AG08395 (cell line): ENCODE data around the gene TFF2.

Source experiments
- DNase-seq: peaks from one replicate; pipeline ENCODE4 v3.0.0; 2012; ENCODE audit warnings: mixed read lengths, low spot score

The TFF2 gene

DNA sequence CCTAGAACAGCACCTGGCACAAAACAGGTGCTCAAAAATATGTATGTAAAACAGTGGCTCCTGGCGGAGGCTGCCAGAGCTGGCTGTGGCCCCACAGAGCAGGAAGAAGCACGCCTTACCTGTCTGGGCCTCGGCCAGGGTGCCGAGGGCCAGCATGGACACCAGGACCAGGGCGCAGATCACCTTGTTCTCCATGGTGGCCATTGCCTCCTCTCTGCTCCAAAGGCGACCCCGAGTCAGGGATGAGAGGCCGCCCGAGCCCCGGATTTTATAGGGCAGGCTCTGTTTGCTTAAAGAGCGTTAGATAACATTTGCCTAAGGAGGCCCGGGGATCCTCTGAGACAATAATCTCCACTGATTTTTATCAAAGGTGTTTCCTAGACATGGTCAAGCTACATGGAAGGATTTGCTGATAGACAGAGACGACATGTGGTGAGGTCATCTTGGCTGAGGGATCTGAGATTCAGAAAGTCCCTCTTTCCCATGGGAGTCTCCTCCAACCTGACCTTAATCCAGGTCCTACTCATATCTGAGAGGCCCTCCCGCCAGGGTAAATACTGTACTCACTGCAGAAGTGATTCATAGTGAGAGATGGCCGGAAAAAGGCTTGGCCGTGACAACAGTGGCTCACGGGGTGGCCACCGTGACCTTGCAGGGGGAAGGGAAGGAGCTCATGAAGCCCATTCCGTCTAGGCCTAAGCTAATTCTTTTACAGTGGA is 15.7 kb upstream of the TFF2 start, which contains the start of gene TFF1:
Gene TFF1 (minus strand): TSS at position 244 of the 719 bp plus-strand sequence. CDS start 40 bp downstream, at position 204.
- no peak for DNase-seq

DNA sequence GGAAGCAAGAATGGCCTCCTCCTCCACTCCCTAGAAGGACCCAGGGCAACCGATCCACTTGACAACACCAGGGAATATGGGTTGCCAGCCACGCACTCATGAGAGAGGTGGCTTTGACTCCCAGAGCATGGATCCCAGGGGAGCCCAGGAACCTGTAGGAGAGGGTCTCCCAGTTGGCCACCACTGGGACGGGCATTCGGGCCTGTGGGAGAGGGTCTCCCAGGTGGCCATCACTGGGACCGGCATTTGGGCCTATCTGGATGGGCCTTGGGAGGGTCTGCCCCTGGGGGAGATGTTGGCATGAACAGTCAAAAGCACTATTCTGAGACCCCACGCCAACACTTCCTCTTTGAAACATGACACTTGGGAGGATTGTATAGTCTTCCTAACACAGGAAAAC is 15.0 kb upstream of the TFF2 start:
- no peak for DNase-seq

GRCh38 chr21:42364304-42364865 is 13.6 kb upstream of the TFF2 start:
- DNase-seq: no peak

DNA sequence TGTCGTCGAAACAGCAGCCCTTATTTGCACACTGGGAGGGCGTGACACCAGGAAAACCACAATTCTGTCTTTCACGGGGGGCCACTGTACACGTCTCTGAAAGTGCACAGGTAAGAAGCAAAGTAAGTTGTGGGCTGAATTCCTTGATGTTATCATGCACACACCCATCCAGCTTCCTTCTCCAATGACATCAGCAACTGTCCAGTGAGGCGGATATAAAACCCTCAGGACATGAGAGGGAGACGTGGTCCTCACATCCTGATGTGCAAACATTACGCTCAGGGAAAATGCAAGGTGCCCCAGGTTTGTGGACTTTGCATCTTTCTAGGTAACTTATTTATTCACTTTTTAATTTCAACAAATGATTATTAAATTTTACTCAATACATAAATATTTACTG is 12.5 kb upstream of the TFF2 start:
- no peak for DNase-seq

GRCh38 chr21:42362700-42363099 is 11.9 kb upstream of the TFF2 start:
- no peak for DNase-seq

GRCh38 chr21:42362198-42362597 is 11.4 kb upstream of the TFF2 start:
- DNase-seq: no peak

DNA sequence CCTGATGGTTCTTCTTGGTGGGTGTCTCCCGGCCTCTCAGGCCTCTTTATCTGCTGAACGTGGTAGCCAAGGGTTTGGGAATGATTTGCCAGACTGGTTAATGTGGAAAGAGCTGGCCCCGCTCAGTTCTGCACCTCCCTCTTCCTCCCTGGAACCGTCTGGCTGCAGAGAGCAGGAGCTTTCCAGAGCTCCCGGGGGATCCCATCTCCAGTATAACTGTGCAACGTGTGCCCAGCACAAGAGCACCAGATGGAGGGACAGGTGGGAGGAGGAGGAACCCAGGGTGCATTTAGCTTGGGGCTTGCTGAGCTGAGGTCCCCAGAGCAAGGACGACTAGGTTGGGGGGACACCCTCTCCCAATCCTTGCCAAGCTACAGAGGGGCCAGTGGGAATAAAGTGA is 10.5 kb upstream of the TFF2 start:
- DNase-seq: no peak

DNA sequence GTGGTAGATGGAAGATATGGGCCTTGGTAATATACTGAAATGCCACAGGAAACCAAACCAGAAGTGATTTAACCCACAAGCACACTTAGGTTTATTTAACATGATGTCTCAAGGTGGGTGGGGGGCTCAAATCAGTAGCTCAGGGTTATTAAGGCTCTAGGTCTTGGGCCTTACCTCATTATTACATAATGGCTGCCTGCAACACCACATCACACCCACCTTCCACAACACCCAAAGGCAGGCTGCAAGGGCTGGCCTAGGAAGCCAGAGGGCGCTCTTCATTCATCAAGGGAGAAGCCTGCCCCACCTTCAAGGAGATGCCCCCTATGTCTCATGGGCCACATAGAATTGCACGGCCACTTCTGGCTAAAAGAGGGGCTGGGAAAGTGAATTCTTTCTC is 9.5 kb upstream of the TFF2 start:
- no peak for DNase-seq

- DNase-seq: no peak
Observed at GRCh38 chr21:42358937-42359336, 8.1 kb upstream of the TFF2 start.

- DNase-seq: no peak
Observed at GRCh38 chr21:42358261-42358660, 7.5 kb upstream of the TFF2 start.

DNA sequence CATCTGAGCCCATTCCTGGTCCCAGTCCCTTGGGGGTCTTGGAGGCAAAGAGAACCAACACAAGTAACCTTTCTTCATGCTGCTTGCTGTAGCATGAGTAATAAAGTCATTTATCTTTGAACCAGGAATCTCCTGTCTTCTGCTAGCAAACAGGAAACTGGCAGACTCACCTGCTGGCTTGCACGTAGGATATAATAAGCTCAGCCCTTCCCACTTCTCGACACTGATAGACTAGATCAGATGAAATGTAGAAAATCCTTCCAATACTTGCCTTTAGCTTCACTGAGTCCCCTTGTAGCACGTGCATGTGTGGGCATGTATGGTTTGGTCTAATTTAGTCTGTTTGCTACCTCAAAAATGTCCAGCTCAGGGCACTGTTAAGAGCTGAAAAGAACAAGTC is 6.5 kb upstream of the TFF2 start:
- DNase-seq: no peak

DNA sequence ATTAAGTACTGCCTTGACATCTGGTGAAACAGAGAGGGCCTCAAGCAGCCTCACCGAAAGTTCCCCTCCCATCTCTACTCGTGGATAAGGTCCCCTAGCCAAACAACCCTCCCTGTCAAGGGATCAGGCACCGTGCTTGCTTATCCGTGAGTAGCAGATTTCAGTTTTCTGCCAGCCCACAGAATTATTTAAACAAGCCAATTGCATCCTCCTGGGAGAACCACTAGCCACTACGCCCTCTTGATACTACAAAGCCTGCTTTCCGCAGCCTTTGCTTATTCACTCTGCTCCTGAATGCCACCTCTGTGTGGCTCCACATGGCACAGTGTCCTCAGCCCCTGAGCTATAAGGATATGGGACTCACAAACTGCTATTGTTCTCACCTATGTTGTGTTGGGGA is 5.9 kb upstream of the TFF2 start:
- no peak for DNase-seq

DNA sequence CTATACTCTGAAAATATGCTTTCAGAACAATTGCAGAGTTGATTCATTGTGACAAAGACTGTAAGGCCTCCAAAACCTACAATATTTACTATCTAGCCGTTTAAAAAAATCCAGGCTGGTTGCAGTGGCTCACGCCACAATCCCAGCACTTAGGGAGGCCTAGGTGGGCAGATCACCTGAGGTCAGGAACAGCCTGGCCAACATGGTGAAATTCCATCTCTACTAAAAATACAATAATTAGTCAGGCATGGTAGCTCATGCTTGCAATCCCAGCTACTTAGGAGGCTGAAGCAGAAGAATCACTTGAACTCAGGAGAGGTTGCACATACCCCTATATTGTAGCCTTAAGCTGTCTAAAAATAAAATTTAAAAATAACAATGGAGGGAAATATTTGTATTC is 5.3 kb upstream of the TFF2 start:
- no peak for DNase-seq

DNA sequence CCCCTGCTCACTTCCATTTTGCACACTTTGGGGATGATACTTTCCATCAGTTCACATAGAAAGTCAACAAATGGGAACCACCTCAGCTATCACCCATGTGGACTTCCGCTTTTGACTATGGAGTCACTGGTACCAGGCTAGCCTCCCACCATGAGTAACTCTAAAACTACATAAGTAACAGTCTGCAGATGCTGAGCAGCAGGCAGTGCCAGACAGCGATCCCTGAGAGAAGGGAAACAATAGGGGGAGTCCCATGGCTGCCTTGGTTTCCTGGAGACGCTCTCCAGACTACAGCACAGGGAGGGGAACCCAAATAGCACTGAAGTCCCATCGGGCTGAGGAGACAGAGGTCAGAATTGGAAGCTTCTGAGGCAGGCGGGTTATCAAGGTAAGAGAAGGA is 2.8 kb upstream of the TFF2 start:
- DNase-seq: no peak

GRCh38 chr21:42352441-42353095 is 1.8 kb upstream of the TFF2 start:
- DNase-seq: no peak

DNA sequence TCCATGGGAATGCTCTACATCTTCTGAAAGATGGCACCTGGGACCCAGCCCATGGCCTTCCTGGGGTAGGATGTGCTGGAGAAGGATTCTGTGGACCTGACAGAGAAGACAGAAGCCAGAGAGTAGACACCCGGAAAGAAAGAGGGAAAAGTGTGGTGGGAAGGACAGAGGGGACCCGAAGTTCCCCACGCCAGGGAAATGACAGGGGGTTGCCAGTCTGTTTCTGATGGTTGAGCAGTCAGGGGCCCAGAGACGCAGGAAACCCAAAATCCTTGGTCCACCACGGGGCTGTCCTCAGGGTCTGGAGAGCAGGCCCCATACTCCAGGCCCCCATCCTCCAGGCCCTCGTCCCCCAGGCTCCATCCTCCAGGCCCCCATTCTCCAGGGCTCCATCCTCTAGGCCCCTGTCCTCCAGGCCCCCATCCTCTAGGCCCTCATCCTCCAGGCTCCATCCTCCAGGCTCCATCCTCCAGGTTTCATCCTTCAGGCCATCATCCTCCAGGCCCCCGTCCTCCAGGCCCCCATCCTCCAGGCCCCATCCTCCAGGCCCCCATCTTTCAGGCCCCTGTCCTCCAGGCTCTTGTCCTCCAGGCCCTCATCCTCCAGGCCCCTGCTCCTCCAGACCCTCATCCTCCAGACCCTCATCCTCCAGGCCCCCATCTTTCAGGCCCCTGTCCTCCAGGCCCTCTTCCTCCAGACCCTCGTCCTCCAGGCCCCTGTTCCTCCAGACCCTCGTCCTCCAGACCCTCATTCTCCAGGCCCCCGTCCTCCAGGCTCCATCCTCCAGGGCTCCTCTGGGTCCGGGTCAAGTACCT is 1.0 kb upstream of the TFF2 start:
- DNase-seq: no peak

DNA sequence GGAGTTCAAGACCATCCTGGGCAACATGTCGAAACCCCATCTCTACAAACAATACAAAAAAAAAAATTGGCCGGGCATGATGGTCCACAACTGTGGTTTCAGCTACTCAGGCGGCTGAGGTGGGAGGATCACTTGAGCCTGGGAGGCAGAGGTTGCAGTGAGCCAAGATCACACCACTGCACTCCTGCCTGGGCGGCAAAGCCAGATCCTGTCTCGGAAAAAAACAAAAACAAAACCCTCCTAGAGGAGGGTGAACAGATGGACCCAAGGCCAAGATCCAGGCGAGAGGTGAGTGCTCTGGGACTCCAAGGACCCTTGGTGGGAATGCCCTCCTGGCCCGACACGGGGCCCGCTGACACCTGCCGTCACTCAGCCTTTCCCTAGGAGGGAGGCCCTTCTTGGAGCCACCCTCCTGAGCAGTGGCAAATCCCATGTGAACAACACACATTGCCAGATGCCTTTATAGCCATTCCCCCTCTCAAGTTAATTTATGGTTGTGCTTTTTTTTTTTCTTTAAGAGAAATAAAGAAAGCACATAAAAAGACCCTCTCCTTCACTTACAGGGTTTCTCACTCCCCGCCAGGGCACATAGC is 380 bp downstream of the TFF2 start:
- no peak for DNase-seq

- no peak for DNase-seq
Observed at GRCh38 chr21:42349420-42350317, 1.1 kb downstream of the TFF2 start.

DNA sequence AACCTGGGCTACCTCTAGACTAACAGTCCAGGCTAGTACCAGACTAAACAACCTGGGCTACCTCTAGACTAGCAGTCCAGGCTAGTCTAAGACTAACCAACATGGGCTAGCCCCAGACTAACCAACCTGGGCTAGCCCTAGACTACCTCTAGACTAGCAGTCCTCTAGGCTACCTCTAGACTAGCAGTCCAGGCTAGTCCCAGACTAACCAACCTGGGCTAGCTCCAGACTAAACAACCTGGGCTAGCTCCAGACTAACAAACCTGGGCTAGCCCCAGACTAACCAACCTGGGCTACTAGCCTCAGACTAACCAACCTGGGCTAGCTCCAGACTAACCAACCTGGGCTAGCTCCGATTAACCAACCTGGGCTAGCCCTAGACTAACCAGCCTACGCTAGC is 2.0 kb downstream of the TFF2 start:
- no peak for DNase-seq

- DNase-seq: no peak
Observed at GRCh38 chr21:42347601-42348327, 3.0 kb downstream of the TFF2 start.
